Neural cell (in vitro differentiated cells): ENCODE measurements around the gene ANKRD52. TPM values are rescaled to one million over a fixed set of nuclear protein-coding genes. Genes with fewer than 3 reads are reported as not detected.

ENCODE experiments used
- H2AFZ ChIP-seq: fragments of 200-600, 300-800 bp; sonication (generic), shearing (Covaris generic); 2 replicates; pipeline ENCODE4 v1.6.0; 2014; ENCODE audit warnings: low read depth, mild to moderate bottlenecking, antibody characterized with exemption, low read length, moderate library complexity
- H3F3A ChIP-seq: fragments of 200-600 bp; shearing (Covaris generic); 2 replicates; pipeline ENCODE4 v1.6.1; 2016; ENCODE audit warnings: mild to moderate bottlenecking, moderate library complexity, mixed read lengths, antibody characterized with exemption, low read length; ENCODE audit not compliant: insufficient read depth, poor library complexity, severe bottlenecking
- H3K27ac ChIP-seq: fragments of 200-600, 300-800 bp; sonication (generic), shearing (Covaris generic); 2 replicates; pipeline ENCODE4 v1.5.1; 2014; ENCODE audit warnings: mild to moderate bottlenecking, low read length, moderate library complexity
- H3K27me3 ChIP-seq: fragments of 300-800, 200-600 bp; sonication (generic), shearing (Covaris generic); 2 replicates; pipeline ENCODE4 v1.6.0; 2014; ENCODE audit warnings: mild to moderate bottlenecking, low read depth, low read length, moderate library complexity; ENCODE audit not compliant: insufficient read depth
- H3K36me3 ChIP-seq: fragments of 300-800, 200-600 bp; sonication (generic), shearing (Covaris generic); 2 replicates; pipeline ENCODE4 v1.5.1; 2014; ENCODE audit warnings: mild to moderate bottlenecking, antibody characterized with exemption, low read length, moderate library complexity; ENCODE audit not compliant: insufficient read depth
- H3K4me2 ChIP-seq: fragments of 300-800, 200-600 bp; sonication (generic), shearing (Covaris generic); 2 replicates; pipeline ENCODE4 v1.6.0; 2014; ENCODE audit warnings: mild to moderate bottlenecking, low read length
- H3K4me3 ChIP-seq: fragments of 300-800, 200-600 bp; sonication (generic), shearing (Covaris generic); 2 replicates; pipeline ENCODE4 v1.5.1; 2014; ENCODE audit warnings: mild to moderate bottlenecking, low read length, moderate library complexity
- H3K79me2 ChIP-seq: fragments of 200-600 bp; shearing (Covaris generic); replicated peaks from 2 replicates; pipeline ENCODE4 v1.6.0; 2014; ENCODE audit warnings: mild to moderate bottlenecking, low read length, moderate library complexity; ENCODE audit not compliant: insufficient read depth
- H3K9ac ChIP-seq: fragments of 300-800, 200-600 bp; sonication (generic), shearing (Covaris generic); 2 replicates; pipeline ENCODE4 v1.6.1; 2016; ENCODE audit warnings: mild to moderate bottlenecking, low read length, mixed read lengths
- H3K9me2 ChIP-seq: fragments of 200-600 bp; shearing (Covaris generic); 2 replicates; pipeline ENCODE4 v1.6.1; 2016; ENCODE audit warnings: mild to moderate bottlenecking, low read length, mixed read lengths; ENCODE audit not compliant: insufficient read depth
- H3K9me3 ChIP-seq: fragments of 200-600, 300-800 bp; sonication (generic), shearing (Covaris generic); 2 replicates; pipeline ENCODE4 v1.6.1; 2016; ENCODE audit warnings: mild to moderate bottlenecking, mixed run types, low read length, moderate library complexity, mixed read lengths
- H4K20me1 ChIP-seq: fragments of 200-600 bp; shearing (Covaris generic); 2 replicates; pipeline ENCODE4 v1.6.1; 2016; ENCODE audit warnings: mild to moderate bottlenecking, mixed run types; ENCODE audit not compliant: insufficient read depth
- CTCF ChIP-seq: fragments of 450-650 bp; IDR thresholded peaks from 2 replicates; pipeline ENCODE4 v1.5.1; 2014; ENCODE audit warnings: antibody characterized with exemption, mild to moderate bottlenecking, moderate library complexity; ENCODE audit not compliant: poor library complexity, severe bottlenecking
- EP300 ChIP-seq: fragments of 450-650 bp; conservative IDR thresholded peaks from 2 replicates; pipeline ENCODE4 v1.6.1; 2014; ENCODE audit warnings: antibody characterized with exemption, mild to moderate bottlenecking, moderate library complexity; ENCODE audit not compliant: poor library complexity, severe bottlenecking
- EZH2 ChIP-seq: fragments of 200-600, 300-800 bp; shearing (Covaris generic), sonication (generic); IDR thresholded peaks from 2 replicates; pipeline ENCODE4 v1.6.1; 2014; ENCODE audit warnings: antibody characterized with exemption, low read length, borderline replicate concordance, mild to moderate bottlenecking; ENCODE audit not compliant: insufficient read depth, poor library complexity, severe bottlenecking
- MXI1 ChIP-seq: fragments of 450-650 bp; conservative IDR thresholded peaks from 2 replicates; pipeline ENCODE4 v1.6.1; 2014; ENCODE audit warnings: antibody characterized with exemption, mild to moderate bottlenecking; ENCODE audit not compliant: poor library complexity, severe bottlenecking
- POLR2AphosphoS5 ChIP-seq: IDR thresholded peaks from 2 replicates; pipeline ENCODE4 v1.6.1; 2012
- RAD21 ChIP-seq: fragments of 450-650 bp; conservative IDR thresholded peaks from 2 replicates; pipeline ENCODE4 v1.6.1; 2014; ENCODE audit warnings: antibody characterized with exemption, mild to moderate bottlenecking, moderate library complexity
- REST ChIP-seq: IDR thresholded peaks from 2 replicates; pipeline ENCODE4 v1.6.1; 2012; ENCODE audit warnings: borderline replicate concordance
- SMC3 ChIP-seq: fragments of 450-650 bp; conservative IDR thresholded peaks from 2 replicates; pipeline ENCODE4 v1.6.1; 2014; ENCODE audit warnings: antibody characterized with exemption, mild to moderate bottlenecking, moderate library complexity; ENCODE audit not compliant: poor library complexity
- TAF1 ChIP-seq: IDR thresholded peaks from 2 replicates; pipeline ENCODE4 v1.6.1; 2012; ENCODE audit warnings: low read depth
- polyA plus RNA-seq: library from polyadenylated mRNA; depleted of rRNA; stranded (reverse); fragments of >200 nt; gene quantifications from 2 replicates; pipeline ENCODE4 v1.2.3, GENCODE V29; 2014

The ANKRD52 gene
- polyA plus RNA-seq, 1 donor from 2014 or later = 7.3 TPM

- Histone ChIP-seq H3K79me2 (no peaks in the 10 kb centered on the region), H3K9me2 (no peaks in the 10 kb centered on the region), H3K27ac (no peak overlapping the region), H3K9me3 (no peaks in the 10 kb centered on the region), H4K20me1 (no peaks in the 10 kb centered on the region), H3F3A (no peaks in the 10 kb centered on the region), H3K27me3 (no peaks in the 10 kb centered on the region), H3K4me2 (no peak overlapping the region), H3K4me3 (no peak overlapping the region), H3K36me3 (no peaks in the 10 kb centered on the region), H2AFZ (no peak overlapping the region), H3K9ac (no peak overlapping the region)
- no peak for TF ChIP-seq SMC3
- TF ChIP-seq MXI1 = no peak
Observed at GRCh38 chr12:56241424-56242303, 16.5 kb downstream of the ANKRD52 start.

GRCh38 chr12:56237552-56237951 is 20.6 kb downstream of the ANKRD52 start:
- Histone ChIP-seq H3F3A (no peaks in the 10 kb centered on the region), H3K4me3 (no peak overlapping the region), H3K79me2 (no peaks in the 10 kb centered on the region), H2AFZ (no peak overlapping the region), H3K9me3 (no peaks in the 10 kb centered on the region), H3K36me3 (no peaks in the 10 kb centered on the region), H3K9ac (no peak overlapping the region), H3K27ac (no peak overlapping the region), H3K9me2 (no peaks in the 10 kb centered on the region), H4K20me1 (no peaks in the 10 kb centered on the region), H3K27me3 (no peaks in the 10 kb centered on the region), H3K4me2 (no peak overlapping the region)
- TF ChIP-seq MXI1 (no peak), EZH2 (no peak), SMC3 (no peak), REST (no peak), POLR2AphosphoS5 (no peak)

GRCh38 chr12:56236985-56237384 is 21.2 kb downstream of the ANKRD52 start:
- no peaks in the 10 kb centered on the region for H3F3A ChIP-seq
- no peaks in the 10 kb centered on the region for H3K9me3 ChIP-seq
- H3K27me3 ChIP-seq = no peaks in the 10 kb centered on the region
- no peaks in the 10 kb centered on the region for H3K36me3 ChIP-seq
- H3K4me2 ChIP-seq = no peak overlapping the region
- H2AFZ ChIP-seq = no peak overlapping the region
- no peak for TF ChIP-seq SMC3
- TF ChIP-seq TAF1 = no peak
- TF ChIP-seq CTCF = no peak
- no peak for TF ChIP-seq MXI1
- no peak for TF ChIP-seq POLR2AphosphoS5
- TF ChIP-seq EZH2 = no peak
- no peak for TF ChIP-seq REST
- TF ChIP-seq EP300 = no peak
- no peak for TF ChIP-seq RAD21
- no peak overlapping the region for H3K9ac ChIP-seq
- no peaks in the 10 kb centered on the region for H4K20me1 ChIP-seq
- no peak overlapping the region for H3K27ac ChIP-seq
- no peak overlapping the region for H3K4me3 ChIP-seq
- H3K9me2 ChIP-seq = no peaks in the 10 kb centered on the region
- no peaks in the 10 kb centered on the region for H3K79me2 ChIP-seq
